SK-N-SH (cell line): Measurements from ENCODE around the gene TOMT.

Experiments
- CHD2 ChIP-seq: fragments of 150-350 bp; IDR thresholded peaks from 2 replicates; pipeline ENCODE4 v1.6.1; 2018; ENCODE audit warnings: low read length; ENCODE audit not compliant: partially characterized antibody
- CTCF ChIP-seq: fragments of 200-600 bp; sonication (generic); IDR thresholded peaks from 2 replicates; pipeline ENCODE4 v1.6.1; 2017; ENCODE audit warnings: antibody characterized with exemption, mild to moderate bottlenecking, moderate library complexity
- EP300 ChIP-seq, 2 experiments: IDR thresholded peaks; 2 replicates each; pipeline versions ENCODE4 v1.4.0 to v1.6.1; 2012; ENCODE audit warnings: borderline replicate concordance in 1 of 2, low read depth in 1 of 2, low read length in 1 of 2
- EZH2phosphoT487 ChIP-seq: fragments of 200-600 bp; sonication (generic); IDR thresholded peaks from 2 replicates; pipeline ENCODE4 v1.6.1; 2017; ENCODE audit warnings: low read depth, mixed run types, mild to moderate bottlenecking, antibody characterized with exemption, moderate library complexity, borderline replicate concordance
- GABPA ChIP-seq: IDR thresholded peaks from 2 replicates; pipeline ENCODE4 v1.4.0; 2012; ENCODE audit warnings: low read depth, mild to moderate bottlenecking
- JUND ChIP-seq: IDR thresholded peaks from 2 replicates; pipeline ENCODE4 v1.4.0; 2012
- POLR2AphosphoS5 ChIP-seq: IDR thresholded peaks from 2 replicates; pipeline ENCODE4 v1.6.1; 2012; ENCODE audit warnings: low read depth, low read length
- RAD21 ChIP-seq: IDR thresholded peaks from 2 replicates; pipeline ENCODE4 v1.6.1; 2012; ENCODE audit warnings: mild to moderate bottlenecking, low read length
- RCOR1 ChIP-seq: fragments of 150-350 bp; IDR thresholded peaks from 2 replicates; pipeline ENCODE4 v1.6.1; 2017; ENCODE audit warnings: antibody characterized with exemption, low read length
- SMC3 ChIP-seq: IDR thresholded peaks from 2 replicates; pipeline ENCODE4 v1.6.1; 2012; ENCODE audit warnings: low read depth, low read length, improper control_type of control experiment
- TEAD4 ChIP-seq: IDR thresholded peaks from 2 replicates; pipeline ENCODE4 v1.4.0; 2012; ENCODE audit warnings: mild to moderate bottlenecking, borderline replicate concordance; ENCODE audit not compliant: insufficient read depth
- YY1 ChIP-seq: IDR thresholded peaks from 2 replicates; pipeline ENCODE4 v1.4.0; 2012; ENCODE audit warnings: low read depth, mild to moderate bottlenecking
- ZBTB33 ChIP-seq: IDR thresholded peaks from 2 replicates; pipeline ENCODE4 v1.4.0; 2012; ENCODE audit warnings: low read depth, borderline replicate concordance

GRCh38 chr11:72140661-72141060 is 34.9 kb downstream of the TOMT start:
- TF ChIP-seq RAD21 (no peak), EZH2phosphoT487 (no peak), CTCF (no peak), GABPA (no peak), RCOR1 (no peak), SMC3 (no peak), POLR2AphosphoS5 (no peak), ZBTB33 (no peak), YY1 (no peak), JUND (no peak), CHD2 (no peak), EP300 (IDR thresholded peaks at IDR 0.05; ENCODE audit: borderline replicate concordance in 1 of 2, low read depth in 1 of 2, low read length in 1 of 2) (no peak), TEAD4 (no peak)
